D721Med (cell line): ENCODE data around the gene CRACDL.

Source experiments
- DNase-seq: peaks from one replicate; pipeline ENCODE4 v3.0.0; 2011; ENCODE audit warnings: low spot score; ENCODE audit not compliant: insufficient read length
- FAIRE-seq: peaks from 2 replicates; lab custom pipeline; 2011; peaks lifted over from hg19 to GRCh38; lab: Jason Lieb, UNC
- TF ChIP-seq, protein P1 (sequence below): IDR thresholded peaks from 2 replicates; pipeline ENCODE4 v1.5.1; 2012; ENCODE audit warnings: mild to moderate bottlenecking, control low read depth; ENCODE audit not compliant: insufficient read depth; ENCODE audit errors: missing control alignments

The CRACDL gene

GRCh38 chr2:98771264-98771663 is 164.8 kb downstream of the CRACDL start:
- TF ChIP-seq, protein P1, sequence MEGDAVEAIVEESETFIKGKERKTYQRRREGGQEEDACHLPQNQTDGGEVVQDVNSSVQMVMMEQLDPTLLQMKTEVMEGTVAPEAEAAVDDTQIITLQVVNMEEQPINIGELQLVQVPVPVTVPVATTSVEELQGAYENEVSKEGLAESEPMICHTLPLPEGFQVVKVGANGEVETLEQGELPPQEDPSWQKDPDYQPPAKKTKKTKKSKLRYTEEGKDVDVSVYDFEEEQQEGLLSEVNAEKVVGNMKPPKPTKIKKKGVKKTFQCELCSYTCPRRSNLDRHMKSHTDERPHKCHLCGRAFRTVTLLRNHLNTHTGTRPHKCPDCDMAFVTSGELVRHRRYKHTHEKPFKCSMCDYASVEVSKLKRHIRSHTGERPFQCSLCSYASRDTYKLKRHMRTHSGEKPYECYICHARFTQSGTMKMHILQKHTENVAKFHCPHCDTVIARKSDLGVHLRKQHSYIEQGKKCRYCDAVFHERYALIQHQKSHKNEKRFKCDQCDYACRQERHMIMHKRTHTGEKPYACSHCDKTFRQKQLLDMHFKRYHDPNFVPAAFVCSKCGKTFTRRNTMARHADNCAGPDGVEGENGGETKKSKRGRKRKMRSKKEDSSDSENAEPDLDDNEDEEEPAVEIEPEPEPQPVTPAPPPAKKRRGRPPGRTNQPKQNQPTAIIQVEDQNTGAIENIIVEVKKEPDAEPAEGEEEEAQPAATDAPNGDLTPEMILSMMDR = no peak
- FAIRE-seq (no peak), DNase-seq (no peak)

DNA sequence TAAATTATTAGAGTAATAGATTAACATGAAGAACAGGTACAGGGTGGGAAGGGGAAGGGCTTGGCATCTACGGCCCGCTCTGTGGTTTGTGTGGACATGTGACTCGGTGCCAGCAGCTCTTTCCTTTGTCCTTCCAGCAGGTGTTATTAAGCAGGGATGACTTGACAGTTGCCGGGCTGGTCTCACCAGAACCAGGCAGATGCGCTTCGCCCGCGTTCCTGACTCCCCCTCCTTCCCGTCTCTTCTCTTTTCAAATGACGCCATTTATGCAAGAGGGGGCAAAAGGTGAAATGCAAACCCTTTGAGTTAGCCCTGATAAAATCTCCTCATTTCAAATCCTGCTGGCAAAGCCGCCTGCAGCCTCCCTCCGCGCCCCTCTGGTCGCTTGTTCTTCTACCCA is 166.2 kb downstream of the CRACDL start:
- no peak for DNase-seq
- TF ChIP-seq, protein P1 = no peak
- FAIRE-seq = no peak

- TF ChIP-seq, protein P1 = no peak
- DNase-seq (no peak), FAIRE-seq (no peak)
Observed at GRCh38 chr2:98769114-98769476, 166.9 kb downstream of the CRACDL start.

DNA sequence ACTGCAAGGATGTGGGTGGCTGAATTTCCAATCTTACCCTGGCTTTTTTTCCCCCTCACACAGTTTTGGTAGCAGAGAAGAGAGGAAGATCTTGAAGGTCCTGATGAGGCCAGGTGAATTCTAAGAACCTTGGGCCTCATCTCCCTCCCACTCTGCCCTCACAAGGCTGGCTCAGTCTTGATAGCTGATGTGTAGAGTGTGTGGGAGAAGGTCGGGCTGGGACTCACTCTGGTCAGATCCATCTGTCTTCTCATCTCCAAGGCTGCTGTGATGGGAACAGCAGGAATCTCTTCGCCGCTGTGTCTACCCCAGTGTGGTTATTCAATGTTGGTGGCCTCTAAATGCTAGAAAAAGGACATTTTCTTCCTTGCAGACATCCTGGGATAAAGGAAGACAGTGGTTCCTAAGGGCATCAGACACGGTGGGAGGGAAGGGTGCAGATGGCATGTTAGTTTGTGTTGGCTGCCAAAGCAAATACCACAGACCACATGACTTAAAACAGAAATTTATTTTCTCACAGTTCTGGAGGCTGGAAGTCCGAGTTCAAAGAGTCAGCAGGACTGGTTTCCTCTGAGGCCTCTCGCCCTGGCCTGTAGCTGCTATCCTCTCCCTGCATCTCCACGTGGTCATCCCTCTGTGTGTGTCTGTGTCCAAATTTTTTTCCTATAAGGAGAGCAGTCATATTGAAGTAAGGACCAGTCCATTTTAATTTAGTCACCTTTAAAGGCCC is 167.5 kb downstream of the CRACDL start:
- DNase-seq = no peak

GRCh38 chr2:98764499-98764898 is 171.5 kb downstream of the CRACDL start:
- TF ChIP-seq, protein P1 = no peak
- FAIRE-seq (no peak), DNase-seq (no peak)

More for the DNA sequence above, 167.5 kb downstream of the CRACDL start:
- FAIRE-seq = no peak
- TF ChIP-seq, protein P1 = no peak

- no peak for DNase-seq
- TF ChIP-seq, protein P1 = no peak
- FAIRE-seq = no peak
Observed at GRCh38 chr2:98763209-98763951, 172.6 kb downstream of the CRACDL start.

DNA sequence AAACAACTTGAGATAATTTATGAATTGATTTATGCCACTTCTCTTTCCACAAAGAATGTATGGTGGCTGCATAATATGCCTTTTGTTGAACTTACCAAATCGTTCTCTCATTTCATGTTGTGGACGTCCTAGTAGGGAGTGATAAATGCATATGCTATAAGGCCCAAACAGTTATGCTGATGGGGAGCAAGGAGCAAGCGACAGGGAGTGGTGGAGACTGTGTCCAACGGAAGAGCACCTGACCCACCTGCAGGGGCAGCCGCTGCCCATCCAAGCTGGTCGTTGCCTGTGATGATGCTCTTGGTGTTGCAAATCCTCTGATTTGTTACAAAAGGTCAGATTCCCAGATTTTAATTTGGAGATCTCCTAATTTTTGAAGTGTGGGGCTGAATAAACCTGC is 174.1 kb downstream of the CRACDL start:
- TF ChIP-seq, protein P1 = no peak
- FAIRE-seq (no peak), DNase-seq (no peak)
